GM12892 (cell line): ENCODE measurements around the gene MGAT4A.

ENCODE experiments used
- DNase-seq: peaks from one replicate; pipeline ENCODE4 v3.0.0; 2011; ENCODE audit not compliant: insufficient read length
- FAIRE-seq: peaks from 2 replicates; lab custom pipeline; 2011; peaks lifted over from hg19 to GRCh38; lab: Jason Lieb, UNC
- POLR2A ChIP-seq: IDR thresholded peaks from 2 replicates; pipeline ENCODE4 v1.6.1; 2011; ENCODE audit warnings: low read depth, low read length, control low read depth
- POLR2AphosphoS5 ChIP-seq: IDR thresholded peaks from 2 replicates; pipeline ENCODE4 v1.6.1; 2011; ENCODE audit warnings: low read depth, low read length, control low read depth
- TAF1 ChIP-seq: IDR thresholded peaks from 2 replicates; pipeline ENCODE4 v1.6.1; 2011; ENCODE audit warnings: low read depth, mild to moderate bottlenecking, control low read depth, low read length, borderline replicate concordance

MGAT4A gene

GRCh38 chr2:98658816-98659490 is 72.0 kb downstream of the MGAT4A start:
- DNase-seq (no peak), FAIRE-seq (no peak)

DNA sequence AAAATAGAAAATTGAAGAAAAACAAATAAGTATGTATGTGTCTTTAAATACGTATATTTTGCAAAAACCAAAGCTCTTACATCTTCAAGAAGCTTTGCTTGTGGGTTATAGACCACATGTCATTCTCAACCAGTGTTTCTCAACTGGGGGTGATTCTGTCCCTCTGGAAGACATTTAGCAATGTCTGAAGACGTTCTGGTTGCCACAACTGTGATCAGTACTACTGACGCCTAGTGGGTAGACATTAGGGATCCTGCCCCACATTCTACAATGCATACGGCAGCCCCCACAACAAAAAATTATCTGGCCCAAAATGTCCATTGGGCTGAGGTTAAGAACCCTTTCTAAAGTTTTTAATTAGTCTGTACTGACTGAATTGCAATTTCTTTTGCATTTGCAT is 74.1 kb downstream of the MGAT4A start:
- no peak for TF ChIP-seq POLR2A
- no peak for TF ChIP-seq POLR2AphosphoS5
- no peak for TF ChIP-seq TAF1
- no peak for DNase-seq
- no peak for FAIRE-seq

More at GRCh38 chr2:98658816-98659490, 72.0 kb downstream of the MGAT4A start:
- TF ChIP-seq POLR2A = no peak
- no peak for TF ChIP-seq TAF1
- no peak for TF ChIP-seq POLR2AphosphoS5

GRCh38 chr2:98654699-98655495 is 76.0 kb downstream of the MGAT4A start:
- no peak for FAIRE-seq
- no peak for DNase-seq
- TF ChIP-seq POLR2A (no peak), POLR2AphosphoS5 (no peak), TAF1 (no peak)

DNA sequence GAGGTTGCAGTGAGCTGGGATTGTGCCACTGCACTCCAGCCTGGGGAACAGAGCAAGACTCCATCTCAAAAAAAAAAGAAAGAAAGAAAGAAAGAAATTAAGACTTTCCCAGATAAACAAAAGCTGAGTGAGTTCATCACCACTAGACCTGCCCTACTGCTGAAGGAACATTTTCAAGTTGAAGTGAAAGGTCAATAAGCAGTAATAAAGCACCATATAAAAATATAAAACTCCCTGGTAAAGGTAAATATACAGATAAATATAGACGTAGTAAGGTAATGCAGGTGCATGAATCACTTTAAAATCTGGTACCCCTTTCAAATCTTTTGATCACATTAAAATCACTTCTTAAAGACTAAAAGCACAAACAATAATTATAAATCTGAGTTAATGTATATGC is 79.9 kb downstream of the MGAT4A start:
- TF ChIP-seq POLR2A (no peak), POLR2AphosphoS5 (no peak), TAF1 (no peak)
- no peak for DNase-seq
- FAIRE-seq = no peak

DNA sequence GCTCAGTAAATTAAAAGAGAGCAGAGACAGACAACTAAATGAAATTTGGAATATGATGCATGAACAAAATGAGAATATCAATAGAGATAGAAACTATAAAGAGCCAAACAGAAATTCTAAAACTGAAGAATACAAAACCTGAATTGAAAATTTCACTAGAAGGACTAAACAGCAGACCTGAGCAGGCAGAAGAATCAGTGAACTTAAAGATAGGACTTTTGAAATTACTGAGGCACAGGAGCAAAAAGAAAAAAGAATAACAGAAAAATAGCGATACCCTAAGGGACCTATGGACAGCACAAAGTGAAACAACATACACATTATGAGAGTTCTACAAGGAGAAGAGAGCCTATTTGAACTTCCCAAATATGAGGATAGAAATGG is 80.9 kb downstream of the MGAT4A start:
- TF ChIP-seq TAF1 = no peak
- TF ChIP-seq POLR2A = no peak
- no peak for TF ChIP-seq POLR2AphosphoS5
- DNase-seq (no peak), FAIRE-seq (no peak)

GRCh38 chr2:98649135-98649991 is 81.6 kb downstream of the MGAT4A start:
- DNase-seq (peak; percentile 23), FAIRE-seq (peak; percentile 95)
- TF ChIP-seq TAF1 (no peak), POLR2A (no peak), POLR2AphosphoS5 (no peak)

- no peak for DNase-seq
- TF ChIP-seq POLR2A (no peak), POLR2AphosphoS5 (no peak), TAF1 (no peak)
- FAIRE-seq = no peak
Observed at GRCh38 chr2:98648451-98648850, 82.5 kb downstream of the MGAT4A start.

- FAIRE-seq (no peak), DNase-seq (no peak)
- no peak for TF ChIP-seq TAF1
- TF ChIP-seq POLR2AphosphoS5 = no peak
- no peak for TF ChIP-seq POLR2A
Observed at GRCh38 chr2:98647636-98648035, 83.3 kb downstream of the MGAT4A start.

DNA sequence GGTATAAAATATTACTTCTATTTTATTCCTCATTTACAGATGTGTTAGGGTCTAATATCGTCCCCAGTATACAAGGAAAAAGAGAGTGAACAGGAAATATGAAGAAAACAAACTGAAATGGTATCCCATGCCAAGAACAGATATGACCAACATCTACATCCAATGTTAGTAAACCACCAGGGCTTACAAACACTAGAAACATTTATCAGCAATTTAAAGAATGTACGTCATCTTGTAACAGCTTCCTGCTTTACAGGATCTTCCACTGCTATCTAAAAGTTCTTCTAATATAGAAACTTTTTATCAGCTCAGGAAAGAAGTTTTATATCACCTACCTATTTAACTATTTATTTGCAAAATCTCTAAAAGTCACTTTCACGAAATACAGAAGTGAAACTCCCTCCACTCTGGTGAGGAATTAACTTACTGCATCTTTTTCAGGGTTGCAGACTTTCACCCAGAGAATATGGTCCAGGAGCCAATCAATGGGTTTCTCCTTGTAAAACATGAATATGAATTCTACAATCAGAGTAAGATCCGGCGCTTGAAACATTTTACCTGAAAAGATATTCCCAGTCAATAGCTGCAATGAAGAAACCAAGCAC is 87.3 kb downstream of the MGAT4A start:
- no peak for DNase-seq
- no peak for FAIRE-seq
- no peak for TF ChIP-seq POLR2AphosphoS5
- no peak for TF ChIP-seq POLR2A
- TF ChIP-seq TAF1 = no peak

GRCh38 chr2:98637401-98638147 is 93.4 kb downstream of the MGAT4A start:
- FAIRE-seq = peak; percentile 21
- TF ChIP-seq POLR2AphosphoS5 (no peak), POLR2A (no peak), TAF1 (no peak)
- DNase-seq = no peak
